Stimulated activated CD8-positive, alpha-beta memory T cell treated with anti-CD3 and anti-CD28 coated beads, Interleukin-4, amount 100 ng/mL, for 24 hours (primary cell): ENCODE results near the gene TRHDE.

Experiments used
- DNase-seq: peaks from one replicate; pipeline ENCODE4 v3.0.0-alpha.2; 2020; ENCODE audit warnings: low read depth

Gene TRHDE, protein sequence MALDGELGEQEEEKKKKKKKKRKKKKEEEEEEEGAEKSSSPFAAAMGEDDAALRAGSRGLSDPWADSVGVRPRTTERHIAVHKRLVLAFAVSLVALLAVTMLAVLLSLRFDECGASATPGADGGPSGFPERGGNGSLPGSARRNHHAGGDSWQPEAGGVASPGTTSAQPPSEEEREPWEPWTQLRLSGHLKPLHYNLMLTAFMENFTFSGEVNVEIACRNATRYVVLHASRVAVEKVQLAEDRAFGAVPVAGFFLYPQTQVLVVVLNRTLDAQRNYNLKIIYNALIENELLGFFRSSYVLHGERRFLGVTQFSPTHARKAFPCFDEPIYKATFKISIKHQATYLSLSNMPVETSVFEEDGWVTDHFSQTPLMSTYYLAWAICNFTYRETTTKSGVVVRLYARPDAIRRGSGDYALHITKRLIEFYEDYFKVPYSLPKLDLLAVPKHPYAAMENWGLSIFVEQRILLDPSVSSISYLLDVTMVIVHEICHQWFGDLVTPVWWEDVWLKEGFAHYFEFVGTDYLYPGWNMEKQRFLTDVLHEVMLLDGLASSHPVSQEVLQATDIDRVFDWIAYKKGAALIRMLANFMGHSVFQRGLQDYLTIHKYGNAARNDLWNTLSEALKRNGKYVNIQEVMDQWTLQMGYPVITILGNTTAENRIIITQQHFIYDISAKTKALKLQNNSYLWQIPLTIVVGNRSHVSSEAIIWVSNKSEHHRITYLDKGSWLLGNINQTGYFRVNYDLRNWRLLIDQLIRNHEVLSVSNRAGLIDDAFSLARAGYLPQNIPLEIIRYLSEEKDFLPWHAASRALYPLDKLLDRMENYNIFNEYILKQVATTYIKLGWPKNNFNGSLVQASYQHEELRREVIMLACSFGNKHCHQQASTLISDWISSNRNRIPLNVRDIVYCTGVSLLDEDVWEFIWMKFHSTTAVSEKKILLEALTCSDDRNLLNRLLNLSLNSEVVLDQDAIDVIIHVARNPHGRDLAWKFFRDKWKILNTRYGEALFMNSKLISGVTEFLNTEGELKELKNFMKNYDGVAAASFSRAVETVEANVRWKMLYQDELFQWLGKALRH

DNA sequence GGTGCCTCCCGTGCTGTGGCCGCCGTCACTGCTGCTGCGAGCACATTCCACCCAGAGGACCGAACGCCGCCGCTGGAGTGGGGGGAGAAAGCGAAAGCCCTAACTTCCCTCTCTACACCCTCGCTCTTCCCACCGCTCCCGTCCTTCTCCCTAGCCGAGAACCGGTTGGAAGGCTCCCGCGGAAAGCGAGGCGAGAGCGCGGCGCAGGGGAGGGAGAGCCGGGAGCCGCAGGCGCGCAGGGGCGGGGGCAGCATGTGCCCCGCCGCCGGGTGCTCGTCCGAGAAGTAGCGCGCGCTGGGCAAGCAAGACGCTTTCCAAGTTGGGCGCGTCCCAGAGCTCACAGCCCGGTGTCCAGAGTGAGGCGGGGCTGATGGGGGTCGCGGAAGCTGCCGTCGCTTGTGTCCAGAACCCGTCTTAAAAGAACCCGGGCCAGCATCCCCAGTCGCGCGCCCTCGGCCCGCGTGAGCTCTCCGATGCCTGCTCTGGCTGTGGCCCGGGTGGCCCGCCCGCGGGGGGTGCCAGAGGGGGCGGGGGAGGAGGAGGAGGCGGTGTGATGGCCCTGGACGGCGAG is at the start of gene TRHDE:
Gene TRHDE (plus strand): TSS at position 280 of the 571 bp plus-strand sequence. CDS start 274 bp downstream, at position 554.
- no peak for DNase-seq

DNA sequence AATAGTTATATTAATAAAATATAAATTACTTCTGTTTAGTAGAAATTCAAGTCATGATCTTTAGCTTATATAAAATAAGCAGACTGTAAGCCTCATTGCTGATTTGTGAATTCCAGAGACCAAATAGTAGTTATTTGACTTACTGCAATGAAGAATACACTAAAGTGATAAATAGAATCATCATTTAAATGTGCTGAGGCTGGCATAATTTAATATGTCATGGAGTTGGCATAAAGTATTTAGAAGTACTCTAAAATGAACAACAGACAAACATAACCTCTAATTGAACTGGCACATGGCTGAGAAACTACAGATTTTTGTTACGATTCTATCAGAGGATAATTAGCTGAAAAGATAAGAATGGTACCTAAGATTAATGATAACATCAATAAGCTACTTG is 45.7 kb upstream of the TRHDE start:
- no peak for DNase-seq

DNA sequence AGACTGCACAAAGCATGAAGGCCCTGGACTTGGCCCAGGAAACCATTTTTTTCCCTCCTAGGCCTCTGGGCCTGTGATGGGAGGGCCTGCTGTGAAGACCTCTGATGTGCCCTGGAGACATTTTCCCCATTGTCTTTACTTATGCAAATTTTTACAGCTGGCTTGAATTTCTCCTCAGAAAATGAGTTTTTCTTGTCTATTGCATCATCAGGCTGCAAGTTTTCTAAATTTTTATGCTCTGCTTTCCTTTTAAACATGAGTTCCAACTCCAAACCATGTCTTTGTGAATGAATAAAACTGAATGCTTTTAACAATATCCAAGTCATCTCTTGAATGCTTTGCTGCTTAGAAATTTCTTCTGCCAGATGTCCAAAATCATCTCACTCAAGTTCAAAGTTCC is 43.7 kb upstream of the TRHDE start:
- no peak for DNase-seq

DNA sequence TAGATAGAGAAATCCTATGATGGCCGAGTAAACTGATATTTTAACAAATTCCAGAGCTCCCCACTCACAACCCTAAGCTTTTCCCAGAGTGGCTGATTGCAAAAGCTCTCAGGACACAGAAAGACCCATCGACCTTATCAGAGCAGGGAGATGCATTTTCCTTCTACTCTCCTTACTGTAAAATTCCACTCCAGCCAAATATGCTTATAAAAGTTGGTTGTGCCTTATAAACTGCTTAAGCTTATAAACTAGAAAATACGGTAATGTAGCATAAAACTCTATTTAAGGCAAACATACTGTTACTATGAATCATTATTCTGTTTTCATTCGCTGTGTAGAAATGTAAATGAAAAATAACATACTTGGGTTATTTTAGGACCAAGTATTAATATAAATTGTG is 41.6 kb upstream of the TRHDE start:
- DNase-seq: no peak

DNA sequence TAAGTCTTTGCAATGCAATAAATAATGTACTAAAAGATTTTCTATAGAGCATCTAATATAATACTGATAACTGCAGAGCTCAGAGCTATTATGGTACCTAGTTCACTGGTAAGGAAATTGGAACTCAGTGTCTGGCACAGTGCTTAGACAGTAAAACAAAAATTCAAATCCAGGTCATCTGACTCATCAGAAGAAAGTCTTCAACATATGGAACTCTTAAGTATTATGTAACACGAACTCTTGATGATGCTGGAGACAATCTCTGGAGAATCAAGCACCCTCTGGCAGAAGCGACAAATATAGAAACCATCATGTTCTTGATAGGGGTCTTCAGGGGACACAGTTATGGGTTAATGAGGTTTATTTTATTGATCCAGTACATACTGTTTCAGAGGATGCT is 37.3 kb upstream of the TRHDE start:
- DNase-seq: no peak

DNA sequence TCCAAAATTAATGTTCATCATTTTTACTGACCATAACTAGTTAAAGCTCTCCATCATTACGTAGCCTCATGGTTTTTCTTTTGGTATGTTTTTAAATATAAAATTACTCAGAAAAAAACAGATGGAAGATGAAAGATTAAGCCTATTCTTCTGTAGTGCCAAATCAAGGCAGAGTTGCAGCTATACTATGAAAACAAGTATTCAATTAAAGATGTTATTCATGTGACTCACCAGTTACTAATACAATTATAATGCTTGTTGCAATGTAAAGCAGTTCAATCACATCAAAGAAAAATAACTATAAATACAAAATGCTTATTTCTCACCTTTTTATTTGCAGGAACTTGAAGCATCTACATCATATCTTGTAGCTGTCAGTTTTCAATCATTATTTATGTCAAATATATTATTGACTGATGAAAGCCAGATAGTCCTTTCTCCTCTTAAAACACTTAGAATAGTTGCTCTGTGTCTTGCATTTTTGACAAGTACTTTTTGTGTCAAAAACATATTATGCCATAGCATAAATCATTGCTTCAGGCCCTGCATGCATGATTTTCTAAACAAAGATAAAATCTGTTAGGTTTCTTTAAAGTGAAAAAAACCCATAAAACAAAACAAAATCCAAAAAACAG is 36.0 kb upstream of the TRHDE start:
- DNase-seq: no peak

DNA sequence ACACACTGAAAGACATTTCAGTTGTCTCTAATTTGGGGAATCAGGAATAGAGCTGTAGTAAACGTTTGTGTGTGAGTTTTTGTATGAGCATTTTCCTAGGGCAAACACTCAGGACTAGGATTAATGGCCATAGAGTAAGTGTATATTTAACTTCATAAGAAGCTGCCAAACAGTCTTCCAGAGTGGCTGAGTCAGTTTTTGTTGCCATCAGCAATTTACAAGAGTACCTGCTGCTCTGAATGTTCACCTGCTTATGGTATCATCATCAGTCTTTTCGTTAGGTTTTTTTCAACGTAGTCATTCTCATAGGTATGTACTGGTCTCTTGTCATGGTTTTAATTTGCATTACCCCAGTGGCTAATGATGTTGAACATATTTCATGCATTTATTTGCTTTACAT is 30.6 kb upstream of the TRHDE start:
- DNase-seq: no peak

DNA sequence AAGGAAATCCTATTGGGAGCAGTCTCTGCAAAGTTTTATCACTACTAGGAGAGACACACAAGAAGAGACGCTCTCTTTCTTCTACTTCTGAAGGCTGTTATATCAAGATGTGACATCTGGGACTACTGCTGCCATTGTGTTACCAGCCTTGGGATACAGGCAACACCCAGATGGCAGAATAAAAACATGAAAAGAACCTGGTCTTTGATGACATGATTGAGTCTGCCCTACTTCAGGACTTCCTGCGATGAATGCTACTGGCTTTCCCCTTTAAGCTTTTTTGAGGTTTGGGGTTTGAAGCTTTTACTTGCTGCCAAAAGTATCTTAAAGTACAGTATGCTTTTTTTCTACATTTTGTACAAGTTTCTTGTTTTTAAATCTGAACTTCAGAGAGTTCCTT is 29.2 kb upstream of the TRHDE start:
- no peak for DNase-seq

DNA sequence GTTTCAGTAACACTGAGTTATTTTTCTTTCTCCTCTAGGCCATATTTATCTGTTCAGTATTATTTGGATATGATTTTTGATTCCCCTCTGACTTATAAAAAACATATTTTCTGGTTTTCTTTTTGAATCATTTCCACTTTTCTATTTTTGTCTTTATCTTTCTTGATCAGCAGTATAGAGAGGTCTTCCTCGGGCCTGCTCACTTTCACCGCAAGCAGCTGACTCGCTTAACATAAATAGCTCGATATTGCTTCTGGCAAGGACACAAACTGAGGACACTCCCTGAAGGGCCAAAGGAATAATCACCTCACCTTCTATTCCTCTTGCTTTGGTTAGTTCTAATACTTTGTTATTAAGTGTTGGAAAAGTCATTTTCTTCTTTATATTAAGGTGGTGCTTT is 25.8 kb upstream of the TRHDE start:
- no peak for DNase-seq

DNA sequence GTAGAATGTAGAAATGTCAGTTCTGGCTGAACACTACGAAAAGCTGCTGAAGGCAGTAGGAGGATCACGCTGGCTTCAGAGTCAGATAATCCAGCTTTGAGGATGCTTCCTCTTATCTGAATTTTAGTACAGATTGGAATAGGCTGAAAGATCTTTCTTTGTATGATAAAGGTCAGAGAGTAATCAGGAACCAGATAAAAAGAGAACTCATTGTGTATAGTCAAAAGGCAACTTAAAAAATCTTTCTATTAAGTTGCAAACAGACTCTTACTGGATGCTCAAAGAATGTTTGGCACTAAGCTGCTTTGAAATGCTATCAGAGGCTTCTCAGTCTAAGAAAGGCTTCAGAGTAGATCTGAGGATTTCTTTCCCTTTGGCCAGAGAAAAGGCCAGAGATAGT is 21.8 kb upstream of the TRHDE start:
- no peak for DNase-seq

DNA sequence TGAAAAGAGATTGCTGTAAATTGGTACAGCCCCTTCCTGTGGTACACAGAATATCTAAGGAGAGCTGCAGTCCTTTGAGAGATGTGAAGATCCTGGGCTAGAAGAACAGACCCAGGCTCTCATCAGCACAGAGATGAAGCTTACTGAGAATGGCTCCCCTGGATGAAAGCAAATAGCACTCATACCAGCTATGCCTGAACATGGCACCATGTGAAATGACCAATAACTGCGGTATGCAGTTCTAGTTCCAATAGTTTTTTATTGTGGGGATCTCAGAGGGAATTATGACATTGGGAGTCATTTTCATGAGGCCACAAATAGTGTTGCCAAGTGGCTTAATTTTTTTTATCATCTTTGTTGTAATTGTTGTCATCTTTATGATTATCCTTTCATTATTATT is 15.4 kb upstream of the TRHDE start:
- no peak for DNase-seq

DNA sequence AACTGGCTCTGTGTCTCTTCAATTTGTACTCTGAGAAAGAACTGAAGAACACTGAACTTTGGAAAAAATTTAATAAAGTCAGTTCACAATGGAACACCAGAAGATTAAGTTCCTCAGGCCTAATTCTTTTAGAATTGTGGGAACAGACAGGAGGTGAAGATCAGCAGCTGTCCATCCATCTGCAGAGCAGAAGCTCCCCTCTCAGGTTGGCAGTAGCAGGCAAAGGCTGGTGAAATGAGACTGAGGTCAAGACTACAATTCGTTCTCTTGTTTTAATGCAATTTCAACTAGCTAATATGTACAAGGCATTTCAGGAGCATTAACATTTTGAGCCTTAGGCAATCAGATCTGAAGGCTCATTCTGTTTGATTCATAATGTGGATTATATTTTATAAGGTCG is 10.3 kb upstream of the TRHDE start:
- no peak for DNase-seq

DNA sequence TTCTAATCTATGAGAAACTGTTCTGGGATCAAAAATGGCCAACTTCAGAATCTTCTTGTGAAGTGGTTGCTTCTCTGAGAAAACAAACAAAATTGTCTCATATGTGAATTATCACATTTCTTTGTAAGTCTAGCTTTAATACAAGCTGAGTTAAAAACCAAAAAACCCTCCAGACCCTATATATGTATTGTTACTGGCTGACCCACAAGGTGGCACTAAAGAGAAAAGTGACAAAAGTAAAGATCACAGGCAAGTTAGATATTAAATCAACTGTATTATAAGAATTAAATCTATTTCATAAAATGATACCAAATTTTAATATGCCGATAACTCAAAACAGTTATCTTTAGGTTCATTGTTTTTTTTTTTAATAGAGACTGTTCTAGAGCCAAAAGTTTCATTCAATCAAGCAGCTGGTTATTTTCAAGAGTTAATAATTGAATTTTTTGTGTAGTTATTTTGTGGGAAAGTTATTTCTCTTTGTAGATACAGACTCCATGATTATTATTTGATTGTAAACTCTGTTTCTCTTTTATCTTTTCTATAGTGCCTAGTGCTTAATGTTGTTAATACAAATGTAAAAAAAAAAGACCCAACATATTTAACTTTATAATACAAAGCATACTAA is 7.5 kb upstream of the TRHDE start:
- DNase-seq: no peak

DNA sequence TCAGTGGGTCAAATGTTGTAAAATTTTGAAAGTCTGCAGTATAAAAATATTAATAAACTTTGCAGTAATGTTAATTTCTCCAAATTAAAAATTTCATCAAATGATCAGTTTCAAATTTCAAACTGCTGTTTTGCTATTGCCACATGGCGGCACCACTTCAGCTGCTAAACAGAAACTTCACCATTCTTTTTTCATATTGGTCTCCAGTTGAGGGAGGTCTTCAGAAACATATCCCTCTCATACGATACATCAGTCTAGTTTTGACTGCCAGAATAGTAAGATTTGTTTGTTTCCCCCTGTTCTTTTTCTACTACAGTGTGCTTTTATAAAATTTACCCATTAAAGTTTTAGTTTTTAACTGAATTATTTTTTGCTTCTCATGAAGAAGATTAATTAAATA is 4.2 kb upstream of the TRHDE start:
- no peak for DNase-seq

DNA sequence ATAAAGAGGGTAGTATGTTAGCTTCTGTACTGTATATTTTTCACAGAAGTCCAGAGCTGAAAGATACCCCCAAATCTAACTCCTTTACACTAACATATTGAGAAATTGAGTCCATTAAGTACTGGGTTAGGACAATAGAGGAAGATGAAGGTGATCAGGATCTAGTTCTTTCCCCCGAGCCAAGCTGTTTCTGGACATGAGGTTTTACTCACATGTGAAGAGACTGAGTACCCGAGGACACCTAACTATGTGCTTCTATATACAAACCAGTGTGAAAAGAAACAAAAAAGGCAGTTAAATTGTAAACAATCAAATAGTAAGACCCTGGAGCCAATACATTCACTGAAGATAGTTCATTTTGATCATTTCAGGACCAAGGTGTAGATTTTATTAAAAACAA is 3.8 kb upstream of the TRHDE start:
- DNase-seq: no peak

DNA sequence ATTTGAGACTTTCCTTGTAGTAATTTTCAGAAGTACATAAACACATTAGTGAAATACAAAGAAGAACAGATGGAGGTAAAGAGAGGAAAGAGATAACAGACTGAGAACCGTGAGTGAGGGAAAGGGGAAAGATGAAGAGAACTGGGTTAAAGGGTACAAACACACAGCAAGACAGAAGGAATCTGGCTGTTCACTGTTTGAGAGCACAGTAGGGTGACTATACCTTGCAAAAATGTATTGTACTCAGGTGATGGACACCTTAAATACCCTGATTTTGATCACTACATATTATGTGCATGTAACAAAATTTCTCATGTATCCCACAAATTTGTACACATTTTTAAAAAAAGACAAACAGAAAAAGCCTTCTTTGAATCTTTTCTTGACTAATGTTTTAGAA is 2.7 kb upstream of the TRHDE start:
- no peak for DNase-seq

DNA sequence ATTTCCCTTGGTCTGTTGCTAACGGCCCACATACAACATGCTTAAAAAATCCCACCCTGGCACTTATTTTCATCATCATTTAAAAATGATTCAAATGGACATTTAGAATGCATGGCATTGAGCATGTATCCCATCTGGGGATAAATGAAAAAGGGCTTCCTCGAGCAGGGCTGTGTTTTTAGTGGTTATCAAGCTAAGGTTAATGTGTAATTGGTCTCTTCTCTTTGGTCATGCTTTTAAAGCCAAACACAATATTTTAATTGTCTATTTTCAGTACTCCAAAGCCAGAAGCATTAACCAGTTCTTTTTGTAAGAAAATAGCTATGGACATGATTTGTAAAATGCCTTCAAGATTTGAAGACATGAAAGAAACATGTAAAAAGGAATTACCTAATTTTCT is 1.9 kb upstream of the TRHDE start:
- DNase-seq: no peak

DNA sequence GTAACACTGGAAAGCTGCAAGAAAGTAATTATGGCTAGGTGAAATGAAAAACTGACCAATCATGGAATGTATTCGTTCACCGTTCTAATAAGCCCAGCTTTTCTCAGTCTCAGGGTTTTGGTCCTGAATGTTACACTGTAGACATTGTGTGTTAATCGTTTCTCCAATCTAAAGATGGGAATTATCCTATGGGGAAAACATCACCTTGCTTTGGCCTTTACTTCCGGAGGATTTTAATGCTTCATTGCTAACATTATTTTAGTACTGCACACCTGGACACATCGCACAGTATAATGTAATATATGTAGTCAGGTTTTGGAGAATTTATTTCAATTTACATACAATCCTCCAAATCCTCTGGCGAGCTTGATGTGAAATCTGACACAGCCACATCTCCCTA is 1.2 kb upstream of the TRHDE start:
- no peak for DNase-seq

DNA sequence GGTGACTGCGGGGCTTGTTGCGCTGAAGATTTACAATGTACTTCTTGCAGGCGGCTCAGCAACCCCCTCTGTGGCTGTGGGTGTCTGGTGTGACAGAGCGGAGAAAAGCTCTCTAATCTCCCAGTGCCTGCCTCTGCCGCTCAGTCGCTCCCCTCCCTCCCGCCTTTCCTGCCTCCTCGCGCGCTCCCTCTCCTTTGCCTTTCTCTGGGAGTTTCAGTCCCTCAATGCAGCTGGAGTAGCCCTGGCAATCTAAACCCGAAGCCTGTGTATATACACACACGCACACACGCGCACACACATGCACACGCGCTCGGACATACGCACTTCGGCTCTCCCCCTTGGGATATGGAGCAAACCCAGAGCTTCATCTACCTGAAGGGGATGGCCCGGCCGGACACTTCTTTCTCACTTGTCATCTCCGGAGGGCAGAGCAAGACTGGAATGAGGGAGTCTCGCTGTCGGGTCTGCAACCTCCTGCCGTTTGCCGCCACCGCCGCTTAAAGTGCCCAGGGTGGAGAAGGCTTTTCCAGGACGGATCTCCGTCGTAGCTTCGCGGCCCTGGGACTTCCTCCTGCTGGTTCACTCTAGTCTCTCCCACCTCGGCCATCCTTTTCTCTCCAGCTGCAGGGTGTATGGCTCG is 599 bp upstream of the TRHDE start:
- no peak for DNase-seq

DNA sequence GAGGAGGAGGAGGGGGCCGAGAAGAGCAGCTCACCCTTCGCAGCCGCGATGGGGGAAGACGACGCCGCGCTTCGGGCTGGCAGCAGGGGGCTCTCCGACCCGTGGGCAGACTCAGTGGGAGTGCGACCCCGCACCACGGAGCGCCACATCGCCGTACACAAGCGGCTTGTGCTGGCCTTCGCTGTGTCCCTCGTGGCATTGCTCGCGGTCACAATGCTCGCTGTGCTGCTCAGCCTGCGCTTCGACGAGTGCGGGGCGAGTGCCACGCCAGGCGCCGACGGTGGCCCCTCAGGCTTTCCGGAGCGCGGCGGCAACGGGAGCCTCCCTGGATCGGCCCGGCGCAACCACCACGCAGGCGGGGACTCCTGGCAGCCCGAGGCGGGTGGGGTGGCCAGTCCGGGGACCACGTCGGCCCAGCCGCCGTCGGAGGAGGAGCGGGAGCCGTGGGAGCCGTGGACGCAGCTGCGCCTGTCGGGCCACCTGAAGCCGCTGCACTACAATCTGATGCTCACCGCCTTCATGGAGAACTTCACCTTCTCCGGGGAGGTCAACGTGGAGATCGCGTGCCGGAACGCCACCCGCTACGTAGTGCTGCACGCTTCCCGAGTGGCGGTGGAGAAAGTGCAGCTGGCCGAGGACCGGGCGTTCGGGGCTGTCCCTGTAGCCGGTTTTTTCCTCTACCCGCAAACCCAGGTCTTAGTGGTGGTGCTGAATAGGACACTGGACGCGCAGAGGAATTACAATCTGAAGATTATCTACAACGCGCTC is 745 bp downstream of the TRHDE start:
- no peak for DNase-seq

DNA sequence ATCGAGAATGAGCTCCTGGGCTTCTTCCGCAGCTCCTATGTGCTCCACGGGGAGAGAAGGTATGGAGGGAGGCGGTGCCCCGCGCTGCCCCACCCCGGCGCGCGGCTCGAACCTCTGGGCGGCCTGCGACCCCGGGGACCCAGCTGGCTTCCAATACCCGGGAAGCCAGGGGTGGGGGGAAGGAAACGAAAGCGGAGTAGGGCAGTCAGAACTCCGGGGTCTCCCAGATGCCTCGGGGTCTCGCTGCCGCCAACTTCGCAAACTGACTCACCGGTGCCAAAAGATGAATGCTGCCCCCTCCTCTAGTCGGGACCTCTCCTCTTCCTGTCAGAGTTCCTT is 1.3 kb downstream of the TRHDE start:
- DNase-seq: no peak
